IMR-90 (cell line): Measurements from ENCODE around the gene KBTBD8.

Experiments used
- CTCF ChIP-seq: conservative IDR thresholded peaks from 2 replicates; pipeline ENCODE4 v1.5.1; 2012; ENCODE audit warnings: mild to moderate bottlenecking, low read depth, low read length, improper control_type of control experiment
- ELK1 ChIP-seq: fragments of 150-350 bp; IDR thresholded peaks from 2 replicates; pipeline ENCODE4 v1.6.1; 2016; ENCODE audit warnings: low read depth, mild to moderate bottlenecking, low read length, moderate library complexity, borderline replicate concordance
- POLR2A ChIP-seq: IDR thresholded peaks from 2 replicates; pipeline ENCODE4 v1.6.1; 2012; ENCODE audit warnings: mild to moderate bottlenecking, low read depth, low read length
- RFX5 ChIP-seq: IDR thresholded peaks from 2 replicates; pipeline ENCODE4 v1.8.0; 2012; ENCODE audit warnings: low read depth, mild to moderate bottlenecking, low read length, moderate library complexity

GRCh38 chr3:67008388-67008787 lies 10.3 kb downstream of the KBTBD8 start:
- TF ChIP-seq RFX5 (no peak), POLR2A (no peak), CTCF (no peak), ELK1 (no peak)
